ENCODE measurements around the gene ACADM. TPM values are rescaled to one million over a fixed set of nuclear protein-coding genes. Genes with fewer than 3 reads are reported as not detected.

ACADM gene
- total RNA-seq, 1 experiment from 2014 or later: 35.6 TPM

GRCh38 chr1:75787524-75787923, 63.0 kb downstream of the ACADM start:
- DNase-seq (ENCODE audit: low spot score): no peak
- no peak for TF ChIP-seq CTCF (conservative IDR thresholded peaks at IDR 0.05; ENCODE audit: low read depth, low read length)
- TF ChIP-seq EZH2 (IDR thresholded peaks at IDR 0.05; ENCODE audit: borderline replicate concordance, low read depth, low read length, poor library complexity, severe bottlenecking): no peak
- no TSS peak for BruUV-seq (replicated peaks)
- H3K4me3 ChIP-seq (ENCODE audit: low read depth, low read length, poor library complexity, severe bottlenecking): peak overlapping the region; percentile 67
- peak overlapping the region; percentile 86 for H3K27ac ChIP-seq (ENCODE audit: low read depth, low read length, poor library complexity, severe bottlenecking)
- CTCF ChIA-PET: no interaction called here
- H3K27me3 ChIP-seq (replicated peaks; ENCODE audit: insufficient read depth, low read depth, low read length, poor library complexity): no peaks in the 10 kb centered on the region
- H3K36me3 ChIP-seq (ENCODE audit: insufficient read depth, low read length, poor library complexity, severe bottlenecking): peaks cover 53% of the 10 kb centered on the region
- H3K4me1 ChIP-seq (ENCODE audit: insufficient read depth, low read length, poor library complexity, severe bottlenecking): peaks cover 25% of the 10 kb centered on the region
- intact Hi-C loops (cut with micrococcal nuclease; ENCODE audit: unreplicated experiment): loop anchor here (2.0 to 5.0 kb wide), 2 partner anchors 63 to 160 kb away; partner anchors contain the start of gene ACADM
- POLR2A ChIA-PET (ENCODE audit: low non-redundant PET): interaction anchor here (0.6 kb wide), 1 partner anchor 8 kb away, joined by 4 read pairs; no protein-coding TSS in a partner anchor
- no peaks in the 10 kb centered on the region for H3K9me3 ChIP-seq (ENCODE audit: low read depth, low read length, poor library complexity, severe bottlenecking)

DNA sequence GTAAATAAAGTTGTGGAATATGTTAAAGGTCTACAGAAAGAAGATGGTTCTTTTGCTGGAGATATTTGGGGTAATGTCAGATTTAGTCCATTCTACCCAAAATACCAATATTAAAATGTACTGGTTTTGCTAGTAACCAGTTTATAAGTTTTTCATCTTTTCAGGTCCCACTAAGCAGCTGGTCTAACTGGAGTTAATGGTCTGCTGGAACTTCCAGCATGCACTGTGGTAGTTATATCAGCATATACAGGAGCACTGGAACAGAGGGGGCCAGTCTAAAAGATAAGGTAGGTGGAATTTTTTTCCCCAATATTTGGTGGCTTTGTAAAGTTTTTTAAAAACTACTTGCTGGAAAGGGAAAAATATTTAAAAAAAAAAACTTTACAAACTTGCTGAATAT, 65.5 kb downstream of the ACADM start:
- peak overlapping the region; percentile 67 for H3K4me3 ChIP-seq (ENCODE audit: low read depth, low read length, poor library complexity, severe bottlenecking)
- H3K4me1 ChIP-seq (ENCODE audit: insufficient read depth, low read length, poor library complexity, severe bottlenecking): peaks cover 25% of the 10 kb centered on the region
- peaks cover 78% of the 10 kb centered on the region for H3K36me3 ChIP-seq (ENCODE audit: insufficient read depth, low read length, poor library complexity, severe bottlenecking)
- no TSS peak for BruUV-seq (replicated peaks)
- POLR2A ChIA-PET (ENCODE audit: low non-redundant PET): no interaction called here
- CTCF ChIA-PET: no interaction called here
- H3K27me3 ChIP-seq (replicated peaks; ENCODE audit: insufficient read depth, low read depth, low read length, poor library complexity): no peaks in the 10 kb centered on the region
- DNase-seq (ENCODE audit: low spot score): no peak
- no peaks in the 10 kb centered on the region for H3K9me3 ChIP-seq (ENCODE audit: low read depth, low read length, poor library complexity, severe bottlenecking)
- TF ChIP-seq EZH2 (IDR thresholded peaks at IDR 0.05; ENCODE audit: borderline replicate concordance, low read depth, low read length, poor library complexity, severe bottlenecking) (no peak), CTCF (conservative IDR thresholded peaks at IDR 0.05; ENCODE audit: low read depth, low read length) (no peak)
- intact Hi-C loops (cut with micrococcal nuclease; ENCODE audit: unreplicated experiment): loop anchor here (5.0 kb wide), 1 partner anchor 163 kb away; no protein-coding TSS in a partner anchor
- no peak overlapping the region for H3K27ac ChIP-seq (ENCODE audit: low read depth, low read length, poor library complexity, severe bottlenecking)

GRCh38 chr1:75791022-75791421, 66.5 kb downstream of the ACADM start:
- no peaks in the 10 kb centered on the region for H3K27me3 ChIP-seq (replicated peaks; ENCODE audit: insufficient read depth, low read depth, low read length, poor library complexity)
- TF ChIP-seq CTCF (conservative IDR thresholded peaks at IDR 0.05; ENCODE audit: low read depth, low read length) (no peak), EZH2 (IDR thresholded peaks at IDR 0.05; ENCODE audit: borderline replicate concordance, low read depth, low read length, poor library complexity, severe bottlenecking) (no peak)
- ChIA-PET POLR2A (ENCODE audit: low non-redundant PET) (interaction anchor here (0.7 kb wide), 1 partner anchor 16 kb away, joined by 3 read pairs; no protein-coding TSS in a partner anchor), CTCF (no interaction called here)
- BruUV-seq (replicated peaks): no TSS peak
- H3K4me1 ChIP-seq (ENCODE audit: insufficient read depth, low read length, poor library complexity, severe bottlenecking): peaks cover 25% of the 10 kb centered on the region
- peak overlapping the region; percentile 21 for H3K27ac ChIP-seq (ENCODE audit: low read depth, low read length, poor library complexity, severe bottlenecking)
- peak overlapping the region; percentile 67 for H3K4me3 ChIP-seq (ENCODE audit: low read depth, low read length, poor library complexity, severe bottlenecking)
- intact Hi-C loops (cut with micrococcal nuclease; ENCODE audit: unreplicated experiment): no loop called here
- peaks cover 88% of the 10 kb centered on the region for H3K36me3 ChIP-seq (ENCODE audit: insufficient read depth, low read length, poor library complexity, severe bottlenecking)
- H3K9me3 ChIP-seq (ENCODE audit: low read depth, low read length, poor library complexity, severe bottlenecking): no peaks in the 10 kb centered on the region
- no peak for DNase-seq (ENCODE audit: low spot score)
